ENCODE data around the gene C17orf67. TPM values are rescaled to one million over a fixed set of nuclear protein-coding genes. Genes with fewer than 3 reads are reported as not detected.

C17orf67 gene
- total and polyA plus RNA-seq, 9 of the 15 experiments (the other 6 are each of a cell fraction or from before 2014, with no cell fraction given) = 0.07 to 1.7 (median 0.59) TPM

GRCh38 chr17:56834380-56835263, 902 bp upstream of the C17orf67 start (continued):
- TF ChIP-seq KLF10 (CRISPR knock-in tag; IDR thresholded peaks at IDR 0.05) = no peak
- TF ChIP-seq, protein P1, sequence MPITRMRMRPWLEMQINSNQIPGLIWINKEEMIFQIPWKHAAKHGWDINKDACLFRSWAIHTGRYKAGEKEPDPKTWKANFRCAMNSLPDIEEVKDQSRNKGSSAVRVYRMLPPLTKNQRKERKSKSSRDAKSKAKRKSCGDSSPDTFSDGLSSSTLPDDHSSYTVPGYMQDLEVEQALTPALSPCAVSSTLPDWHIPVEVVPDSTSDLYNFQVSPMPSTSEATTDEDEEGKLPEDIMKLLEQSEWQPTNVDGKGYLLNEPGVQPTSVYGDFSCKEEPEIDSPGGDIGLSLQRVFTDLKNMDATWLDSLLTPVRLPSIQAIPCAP (CRISPR knock-in tag; IDR thresholded peaks at IDR 0.05; ENCODE audit: borderline replicate concordance) = 0 out of 2 replicates have a peak, but pooled peaks have one; percentile 40
- TF ChIP-seq ERF (CRISPR knock-in tag; IDR thresholded peaks at IDR 0.05) = peak; percentile 41; the same call in 1 of the 2 replicates
- no peak for TF ChIP-seq ZNF75A (CRISPR knock-in tag; IDR thresholded peaks at IDR 0.05)
- no peak for TF ChIP-seq SIX5 (IDR thresholded peaks at IDR 0.05; ENCODE audit: borderline replicate concordance in 1 of 2, insufficient read depth in 1 of 2, low read depth in 1 of 2, low read length in 2 of 2)
- TF ChIP-seq ATF1 (CRISPR knock-in tag; IDR thresholded peaks at IDR 0.05) = no peak
- TF ChIP-seq ATF1 (tag; IDR thresholded peaks at IDR 0.05) = peak; percentile 28; the same call in 1 of the 2 replicates
- TF ChIP-seq, protein P2, sequence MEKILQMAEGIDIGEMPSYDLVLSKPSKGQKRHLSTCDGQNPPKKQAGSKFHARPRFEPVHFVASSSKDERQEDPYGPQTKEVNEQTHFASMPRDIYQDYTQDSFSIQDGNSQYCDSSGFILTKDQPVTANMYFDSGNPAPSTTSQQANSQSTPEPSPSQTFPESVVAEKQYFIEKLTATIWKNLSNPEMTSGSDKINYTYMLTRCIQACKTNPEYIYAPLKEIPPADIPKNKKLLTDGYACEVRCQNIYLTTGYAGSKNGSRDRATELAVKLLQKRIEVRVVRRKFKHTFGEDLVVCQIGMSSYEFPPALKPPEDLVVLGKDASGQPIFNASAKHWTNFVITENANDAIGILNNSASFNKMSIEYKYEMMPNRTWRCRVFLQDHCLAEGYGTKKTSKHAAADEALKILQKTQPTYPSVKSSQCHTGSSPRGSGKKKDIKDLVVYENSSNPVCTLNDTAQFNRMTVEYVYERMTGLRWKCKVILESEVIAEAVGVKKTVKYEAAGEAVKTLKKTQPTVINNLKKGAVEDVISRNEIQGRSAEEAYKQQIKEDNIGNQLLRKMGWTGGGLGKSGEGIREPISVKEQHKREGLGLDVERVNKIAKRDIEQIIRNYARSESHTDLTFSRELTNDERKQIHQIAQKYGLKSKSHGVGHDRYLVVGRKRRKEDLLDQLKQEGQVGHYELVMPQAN (IDR thresholded peaks at IDR 0.05; ENCODE audit: borderline replicate concordance) = peak; percentile 49; the same call in 1 of the 2 replicates
- TF ChIP-seq KDM5B (IDR thresholded peaks at IDR 0.05; ENCODE audit: insufficient replicate concordance, low read depth, low read length) = peak; percentile 66
- TF ChIP-seq CHD4 (IDR thresholded peaks at IDR 0.05; ENCODE audit: insufficient read depth, insufficient replicate concordance, low read depth, low read length, poor library complexity, severe bottlenecking) = no peak
- TF ChIP-seq ATF6 (CRISPR knock-in tag; IDR thresholded peaks at IDR 0.05) = 0 out of 2 replicates have a peak, but pooled peaks have one; percentile 0
- TF ChIP-seq E2F6 (IDR thresholded peaks at IDR 0.05; ENCODE audit: borderline replicate concordance in 1 of 2, extremely low read depth in 1 of 2, insufficient read depth in 1 of 2, insufficient read length in 1 of 2, low read depth in 1 of 2, low read length in 1 of 2, poor library complexity in 1 of 2, severe bottlenecking in 1 of 2) = peak in 1 of 2 experiments; percentile 82
- peak; percentile 16; the same call in 1 of the 2 replicates for TF ChIP-seq HCFC1 (IDR thresholded peaks at IDR 0.05; ENCODE audit: low read depth, low read length)
- peak; percentile 61 to 71; a peak in 3 of 4 replicates for TF ChIP-seq NRF1 (conservative IDR thresholded peaks at IDR 0.05 in 1 of 2, IDR thresholded peaks at IDR 0.05 in 1 of 2)
- TF ChIP-seq CBX3 (IDR thresholded peaks at IDR 0.05; ENCODE audit: borderline replicate concordance in 1 of 2, low read length in 2 of 2) = peak in 1 of 2 experiments; percentile 72; a peak in 1 of 3 replicates
- no peak for TF ChIP-seq ZNF764 (CRISPR knock-in tag; IDR thresholded peaks at IDR 0.05; ENCODE audit: low read depth)
- TF ChIP-seq, protein P3, sequence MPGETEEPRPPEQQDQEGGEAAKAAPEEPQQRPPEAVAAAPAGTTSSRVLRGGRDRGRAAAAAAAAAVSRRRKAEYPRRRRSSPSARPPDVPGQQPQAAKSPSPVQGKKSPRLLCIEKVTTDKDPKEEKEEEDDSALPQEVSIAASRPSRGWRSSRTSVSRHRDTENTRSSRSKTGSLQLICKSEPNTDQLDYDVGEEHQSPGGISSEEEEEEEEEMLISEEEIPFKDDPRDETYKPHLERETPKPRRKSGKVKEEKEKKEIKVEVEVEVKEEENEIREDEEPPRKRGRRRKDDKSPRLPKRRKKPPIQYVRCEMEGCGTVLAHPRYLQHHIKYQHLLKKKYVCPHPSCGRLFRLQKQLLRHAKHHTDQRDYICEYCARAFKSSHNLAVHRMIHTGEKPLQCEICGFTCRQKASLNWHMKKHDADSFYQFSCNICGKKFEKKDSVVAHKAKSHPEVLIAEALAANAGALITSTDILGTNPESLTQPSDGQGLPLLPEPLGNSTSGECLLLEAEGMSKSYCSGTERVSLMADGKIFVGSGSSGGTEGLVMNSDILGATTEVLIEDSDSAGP (CRISPR knock-in tag; IDR thresholded peaks at IDR 0.05) = 0 out of 2 replicates have a peak, but pooled peaks have one; percentile 39

Measured in K562 (cell line).